ENCODE measurements around the gene OR2M5. TPM values are rescaled to one million over a fixed set of nuclear protein-coding genes. Genes with fewer than 3 reads are reported as not detected.

The OR2M5 gene
- total RNA-seq, 1 experiment from 2014 or later, result not detected

Other genes with a start within 250 kb of the OR2M5 start
- gene OR2W3, start 249.6 kb upstream of the OR2M5 start, total RNA-seq (2014; rRNA removed; shearing (Covaris generic)), result not detected in 2 replicates
- not detected in 2 replicates for gene OR2T8, start 224.9 kb upstream of the OR2M5 start, total RNA-seq (2014; rRNA removed; shearing (Covaris generic))
- not detected in 2 replicates for gene OR2AJ1, start 220.3 kb upstream of the OR2M5 start, total RNA-seq (2014; rRNA removed; shearing (Covaris generic))
- not detected in 2 replicates for gene OR2L8, start 196.3 kb upstream of the OR2M5 start, total RNA-seq (2014; rRNA removed; shearing (Covaris generic))
- gene OR2AK2, start 179.9 kb upstream of the OR2M5 start, total RNA-seq (2014; rRNA removed; shearing (Covaris generic)), result not detected in 2 replicates
- gene OR2L5, start 131.5 kb upstream of the OR2M5 start, total RNA-seq (2014; rRNA removed; shearing (Covaris generic)), result not detected in 2 replicates
- gene OR2L2, start 115.1 kb upstream of the OR2M5 start, total RNA-seq (2014; rRNA removed; shearing (Covaris generic)), result not detected in 2 replicates
- not detected in 2 replicates for gene OR2L3, start 98.3 kb upstream of the OR2M5 start, total RNA-seq (2014; rRNA removed; shearing (Covaris generic))
- gene OR2L13, start 50.0 kb upstream of the OR2M5 start, total RNA-seq (2014; rRNA removed; shearing (Covaris generic)), result not detected in 2 replicates
- gene OR2M2, start 29.7 kb downstream of the OR2M5 start, total RNA-seq (2014; rRNA removed; shearing (Covaris generic)), result not detected in 2 replicates
- not detected in 2 replicates for gene OR2M3, start 52.1 kb downstream of the OR2M5 start, total RNA-seq (2014; rRNA removed; shearing (Covaris generic))
- gene OR2M4, start 86.3 kb downstream of the OR2M5 start, total RNA-seq (2014; rRNA removed; shearing (Covaris generic)), result not detected in 2 replicates
- gene OR2T33, start 132.8 kb downstream of the OR2M5 start, total RNA-seq (2014; rRNA removed; shearing (Covaris generic)), result not detected in 2 replicates
- not detected in 2 replicates for gene OR2T12, start 158.3 kb downstream of the OR2M5 start, total RNA-seq (2014; rRNA removed; shearing (Covaris generic))
- not detected in 2 replicates for gene OR2M7, start 179.4 kb downstream of the OR2M5 start, total RNA-seq (2014; rRNA removed; shearing (Covaris generic))
- gene OR14C36, start 203.6 kb downstream of the OR2M5 start, total RNA-seq (2014; rRNA removed; shearing (Covaris generic)), result not detected in 2 replicates
- gene OR2T4, start 216.5 kb downstream of the OR2M5 start, total RNA-seq (2014; rRNA removed; shearing (Covaris generic)), result not detected in 2 replicates
- not detected in 2 replicates for gene OR2T6, start 230.6 kb downstream of the OR2M5 start, total RNA-seq (2014; rRNA removed; shearing (Covaris generic))

Measured in M059J (cell line).